GM23338 (cell line): Measurements from ENCODE around the gene IFITM5. TPM values are rescaled to one million over a fixed set of nuclear protein-coding genes. Genes with fewer than 3 reads are reported as not detected.

Experiments used
- ATAC-seq: fragments of 200-7000 bp; cut with Tn5 transposase; 3 replicates; pipeline ENCODE4 v1.9.1; 2020
- DNase-seq: peaks from one replicate; pipeline ENCODE4 v3.0.0-alpha.2; 2015; ENCODE audit warnings: low spot score
- H2AFZ ChIP-seq: fragments of 200-600 bp; sonication (generic); 2 replicates; pipeline ENCODE4 v1.8.0; 2016; ENCODE audit warnings: antibody characterized with exemption, mild to moderate bottlenecking, moderate library complexity
- H3F3A ChIP-seq: fragments of 200-600 bp; sonication (generic); replicated peaks from 2 replicates; pipeline ENCODE4 v1.8.0; 2017; ENCODE audit warnings: antibody characterized with exemption, mixed run types, low read depth
- H3K27ac ChIP-seq: fragments of 200-600 bp; sonication (generic); 2 replicates; pipeline ENCODE4 v1.6.1; 2016; ENCODE audit warnings: low read depth
- H3K27me3 ChIP-seq: fragments of 200-600 bp; sonication (generic); 2 replicates; pipeline ENCODE4 v1.8.0; 2016; ENCODE audit warnings: mild to moderate bottlenecking, mixed run types, moderate library complexity; ENCODE audit not compliant: insufficient read depth
- H3K36me3 ChIP-seq: fragments of 200-600 bp; sonication (generic); 2 replicates; pipeline ENCODE4 v1.8.0; 2016; ENCODE audit warnings: mild to moderate bottlenecking; ENCODE audit not compliant: insufficient read depth
- H3K4me1 ChIP-seq: fragments of 200-600 bp; sonication (generic); 2 replicates; pipeline ENCODE4 v1.8.0; 2016; ENCODE audit warnings: mild to moderate bottlenecking, moderate library complexity; ENCODE audit not compliant: insufficient read depth
- H3K4me2 ChIP-seq: fragments of 200-600 bp; sonication (generic); 2 replicates; pipeline ENCODE4 v1.7.1; 2017; ENCODE audit warnings: mixed run types
- H3K4me3 ChIP-seq: fragments of 200-600 bp; sonication (generic); 2 replicates; pipeline ENCODE4 v1.6.1; 2016; ENCODE audit warnings: mixed run types
- H3K79me2 ChIP-seq: fragments of 200-600 bp; sonication (generic); replicated peaks from 2 replicates; pipeline ENCODE4 v1.8.0; 2017; ENCODE audit warnings: mild to moderate bottlenecking; ENCODE audit not compliant: insufficient read depth
- H3K9me2 ChIP-seq: fragments of 200-600 bp; sonication (generic); 2 replicates; pipeline ENCODE4 v1.8.0; 2017; ENCODE audit not compliant: insufficient read depth
- H4K20me1 ChIP-seq: fragments of 200-600 bp; sonication (generic); replicated peaks from 2 replicates; pipeline ENCODE4 v1.8.0; 2017; ENCODE audit warnings: mild to moderate bottlenecking; ENCODE audit not compliant: insufficient read depth
- H3K27ac Mint-ChIP-seq: 2 replicates; pipeline ENCODE4 v1.8.0; 2020; ENCODE audit warnings: inconsistent platforms, mild to moderate bottlenecking, moderate library complexity, mixed read lengths
- H3K27me3 Mint-ChIP-seq: 3 replicates; pipeline ENCODE4 v1.8.0; 2022; ENCODE audit warnings: low read depth, mild to moderate bottlenecking, moderate library complexity, mixed read lengths, inconsistent platforms; ENCODE audit not compliant: insufficient read depth, poor library complexity
- H3K36me3 Mint-ChIP-seq: 3 replicates; pipeline ENCODE4 v1.8.0; 2021; ENCODE audit warnings: low read depth, mild to moderate bottlenecking, inconsistent platforms, moderate library complexity, mixed read lengths
- H3K4me1 Mint-ChIP-seq: 3 replicates; pipeline ENCODE4 v1.8.0; 2020; ENCODE audit warnings: mild to moderate bottlenecking, inconsistent platforms, mixed read lengths
- H3K4me3 Mint-ChIP-seq: 3 replicates; pipeline ENCODE4 v1.8.0; 2021; ENCODE audit warnings: moderate library complexity, mild to moderate bottlenecking, inconsistent platforms, mixed read lengths
- H3K9me3 Mint-ChIP-seq: 3 replicates; pipeline ENCODE4 v1.8.0; 2020; ENCODE audit warnings: moderate library complexity, mild to moderate bottlenecking, inconsistent platforms, mixed read lengths
- CTCF ChIP-seq, 2 experiments: fragments of 200-600 bp in 1 of 2; sonication (generic) in 1 of 2; conservative IDR thresholded peaks; 2 replicates each; pipeline versions ENCODE4 v1.5.1 to v1.6.1; 2016 to 2017; ENCODE audit warnings: antibody characterized with exemption in 2 of 2, low read depth in 2 of 2, mild to moderate bottlenecking in 2 of 2, moderate library complexity in 1 of 2
- EZH2 ChIP-seq: fragments of 200-600 bp; sonication (generic); IDR thresholded peaks from one replicate; pipeline ENCODE4 v1.8.0; 2017; ENCODE audit warnings: antibody characterized with exemption, mild to moderate bottlenecking, low read depth; ENCODE audit not compliant: unreplicated experiment
- EZH2phosphoT487 ChIP-seq: fragments of 200-600 bp; sonication (generic); IDR thresholded peaks from one replicate; pipeline ENCODE4 v1.8.1; 2018; ENCODE audit warnings: antibody characterized with exemption; ENCODE audit not compliant: unreplicated experiment
- POLR2AphosphoS5 ChIP-seq: IDR thresholded peaks from 2 replicates; pipeline ENCODE4 v1.6.1; 2016; ENCODE audit warnings: antibody characterized with exemption, low read depth
- REST ChIP-seq: IDR thresholded peaks from one replicate; pipeline ENCODE4 v1.6.1; 2018; ENCODE audit warnings: antibody characterized with exemption; ENCODE audit not compliant: unreplicated experiment
- ZNF462 ChIP-seq: fragments of 250-450 bp; sonication (Bioruptor Pico); IDR thresholded peaks from 2 replicates; pipeline ENCODE4 v1.5.0; 2020; ENCODE audit warnings: mild to moderate bottlenecking, moderate library complexity
- polyA plus RNA-seq: library from polyadenylated mRNA; unstranded; fragments of >200 nt; fragmentation: Nextera tagmentation; extraction: Ambion mirVana; gene quantifications from 2 replicates; pipeline ENCODE4 v1.2.1, GENCODE V29; 2016
- total RNA-seq: library from RNA; depleted of rRNA; stranded (reverse); fragments of >200 nt; shearing (Covaris generic); gene quantifications from 2 replicates; pipeline ENCODE4 v1.2.3, GENCODE V29; 2014

IFITM5 gene
- total and polyA plus RNA-seq, 2 experiments from 2014 or later = not detected

- peak; percentile 21 for ATAC-seq
- no peaks in the 10 kb centered on the region; the same call in 1 of the 2 replicates for H3F3A ChIP-seq
- peaks cover 57% of the 10 kb centered on the region for H3K27me3 Mint-ChIP-seq
- H3K4me2 ChIP-seq = peak overlapping the region; percentile 74
- H3K27me3 ChIP-seq = peaks cover 54% of the 10 kb centered on the region
- H3K4me1 Mint-ChIP-seq = peaks cover 29% of the 10 kb centered on the region
- H3K4me3 Mint-ChIP-seq = no peak overlapping the region
- TF ChIP-seq EZH2phosphoT487 = peak; percentile 8
- TF ChIP-seq EZH2 = peak; percentile 19
- no peak for TF ChIP-seq CTCF (conservative IDR thresholded peaks at IDR 0.05; ENCODE audit: low read depth in 2 of 2)
- H3K4me1 ChIP-seq = no peaks in the 10 kb centered on the region
- peak overlapping the region; percentile 51 for H3K4me3 ChIP-seq
- no peaks in the 10 kb centered on the region for H3K79me2 ChIP-seq
- H4K20me1 ChIP-seq = no peaks in the 10 kb centered on the region
- H3K36me3 Mint-ChIP-seq = no peaks in the 10 kb centered on the region; the same call in 2 of the 3 replicates
- peak overlapping the region; percentile 72 for H2AFZ ChIP-seq
- no peak overlapping the region for H3K27ac ChIP-seq
- no peak for DNase-seq
- no peaks in the 10 kb centered on the region for H3K9me3 Mint-ChIP-seq
- no peaks in the 10 kb centered on the region for H3K36me3 ChIP-seq
- no peaks in the 10 kb centered on the region for H3K9me2 ChIP-seq
- no peak overlapping the region for H3K27ac Mint-ChIP-seq
These were observed 20.0 kb downstream of the IFITM5 start for GRCh38 chr11:279040-279965.

- H3K27ac Mint-ChIP-seq = no peak within 1 kb of the TSS
- no peak for DNase-seq
- Histone ChIP-seq H3K27me3 (peaks cover 54% of the 10 kb centered on the region), H2AFZ (no peak within 1 kb of the TSS), H4K20me1 (no peaks in the 10 kb centered on the region), H3K4me3 (peak within 1 kb of the TSS; percentile 51), H3K27ac (no peak within 1 kb of the TSS), H3K4me1 (no peaks in the 10 kb centered on the region), H3K9me2 (no peaks in the 10 kb centered on the region), H3K79me2 (no peaks in the 10 kb centered on the region), H3K36me3 (no peaks in the 10 kb centered on the region), H3K4me2 (peak within 1 kb of the TSS; percentile 74; the same call in 1 of the 2 replicates), H3F3A (no peaks in the 10 kb centered on the region; the same call in 1 of the 2 replicates)
- no peak for ATAC-seq
- H3K4me3 Mint-ChIP-seq = peak within 1 kb of the TSS; percentile 10; the same call in 1 of the 3 replicates
- H3K36me3 Mint-ChIP-seq = no peaks in the 10 kb centered on the region; the same call in 2 of the 3 replicates
- H3K9me3 Mint-ChIP-seq = no peaks in the 10 kb centered on the region
- H3K27me3 Mint-ChIP-seq = peaks cover 50% of the 10 kb centered on the region
- H3K4me1 Mint-ChIP-seq = peaks cover 23% of the 10 kb centered on the region
- TF ChIP-seq REST (no peak), ZNF462 (CRISPR knock-in tag) (no peak), POLR2AphosphoS5 (no peak)
These were observed 21.1 kb downstream of the IFITM5 start, which contains the start of gene NLRP6 for GRCh38 chr11:278001-278951. Gene NLRP6, plus strand, starts transcription at chr11:278407. Its CDS starts 163 bp downstream, at chr11:278570.
